ENCODE results near the gene CBX8.
A peak's percentile ranks its signal among the peaks of the same experiment; 100 is the strongest.

Gene CBX8

GRCh38 chr17:79796763-79797491 lies at the start of gene CBX8:
Gene CBX8 (minus strand): TSS chr17:79797077. CDS start chr17:79796998, 79 bp downstream.
- Mint-ChIP-seq H3K4me3 (peak within 1 kb of the TSS; percentile 80), H3K27ac (peak within 1 kb of the TSS; percentile 79), H3K4me1 (ENCODE audit: low read depth) (peaks cover 38% of the 10 kb centered on the region), H3K9me3 (no peaks in the 10 kb centered on the region), H3K27me3 (peaks cover 46% of the 10 kb centered on the region), H3K36me3 (ENCODE audit: low read depth) (peaks cover 2% of the 10 kb centered on the region)
- DNase-seq = peak; percentile 99

DNA sequence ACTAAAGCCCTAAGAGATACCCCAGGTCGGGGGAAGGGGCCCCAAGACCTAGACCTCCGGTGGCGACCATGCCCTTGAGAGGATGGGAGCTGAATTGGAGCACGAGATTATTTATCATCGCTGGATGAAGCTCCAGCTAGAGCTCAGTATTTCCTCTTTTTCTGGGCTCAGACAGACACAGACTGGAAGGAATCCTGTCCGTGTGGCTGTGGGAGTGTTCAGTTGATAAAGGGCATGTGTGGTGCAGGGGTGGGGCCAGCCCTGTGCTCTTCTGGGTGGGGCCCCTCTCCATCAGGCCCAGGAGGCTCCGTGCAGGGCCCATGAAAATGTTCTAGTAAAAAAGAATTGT lies 48.7 kb upstream of the CBX8 start:
- DNase-seq = no peak
- Mint-ChIP-seq H3K9me3 (no peaks in the 10 kb centered on the region), H3K27me3 (peaks cover 55% of the 10 kb centered on the region), H3K4me1 (ENCODE audit: low read depth) (peaks cover 26% of the 10 kb centered on the region), H3K36me3 (ENCODE audit: low read depth) (no peaks in the 10 kb centered on the region), H3K27ac (no peak overlapping the region), H3K4me3 (no peak overlapping the region)

GRCh38 chr17:79844869-79845600 lies 48.2 kb upstream of the CBX8 start:
- Mint-ChIP-seq H3K4me1 (ENCODE audit: low read depth) (peaks cover 28% of the 10 kb centered on the region), H3K27ac (no peak overlapping the region), H3K9me3 (no peaks in the 10 kb centered on the region), H3K27me3 (peaks cover 59% of the 10 kb centered on the region), H3K36me3 (ENCODE audit: low read depth) (no peaks in the 10 kb centered on the region), H3K4me3 (no peak overlapping the region)
- DNase-seq = peak; percentile 73

- Mint-ChIP-seq H3K4me1 (ENCODE audit: low read depth) (peaks cover 30% of the 10 kb centered on the region), H3K4me3 (peak overlapping the region; percentile 70), H3K27ac (no peak overlapping the region), H3K27me3 (peaks cover 61% of the 10 kb centered on the region), H3K9me3 (no peaks in the 10 kb centered on the region), H3K36me3 (ENCODE audit: low read depth) (no peaks in the 10 kb centered on the region)
- DNase-seq = no peak
Measured at GRCh38 chr17:79843816-79844800, 47.2 kb upstream of the CBX8 start.

DNA sequence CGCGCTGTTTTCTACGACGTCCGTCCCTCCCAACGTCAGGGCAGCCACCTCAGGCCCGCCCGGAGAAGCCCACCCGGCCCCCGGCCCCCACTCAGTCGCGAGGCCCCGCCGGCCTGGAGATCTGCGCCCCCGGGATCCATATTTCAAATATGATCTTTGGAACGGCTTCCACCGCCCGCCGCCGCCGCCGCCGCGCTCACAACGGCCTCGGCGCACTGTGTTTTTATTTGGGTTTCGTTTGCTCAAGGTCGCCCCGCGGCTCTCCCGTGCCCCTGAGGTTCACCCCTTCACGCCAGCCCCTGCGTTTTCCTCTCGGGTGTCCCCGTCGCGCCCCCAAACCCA lies 46.6 kb upstream of the CBX8 start:
- H3K27ac Mint-ChIP-seq = no peak overlapping the region
- H3K4me1 Mint-ChIP-seq (ENCODE audit: low read depth) = peaks cover 30% of the 10 kb centered on the region
- DNase-seq = peak; percentile 55
- H3K27me3 Mint-ChIP-seq = peaks cover 59% of the 10 kb centered on the region
- no peaks in the 10 kb centered on the region for H3K9me3 Mint-ChIP-seq
- peak overlapping the region; percentile 70 for H3K4me3 Mint-ChIP-seq
- peaks cover under 1% of the 10 kb centered on the region for H3K36me3 Mint-ChIP-seq (ENCODE audit: low read depth)

- DNase-seq = peak; percentile 56
- Mint-ChIP-seq H3K4me3 (peak overlapping the region; percentile 51), H3K4me1 (ENCODE audit: low read depth) (peaks cover 36% of the 10 kb centered on the region), H3K27me3 (peaks cover 53% of the 10 kb centered on the region), H3K27ac (peak overlapping the region; percentile 5), H3K36me3 (ENCODE audit: low read depth) (peaks cover 5% of the 10 kb centered on the region), H3K9me3 (no peaks in the 10 kb centered on the region)
Measured at GRCh38 chr17:79842656-79843473, 46.0 kb upstream of the CBX8 start.

- Mint-ChIP-seq H3K27ac (no peak overlapping the region), H3K4me3 (no peak overlapping the region), H3K9me3 (no peaks in the 10 kb centered on the region), H3K27me3 (peaks cover 51% of the 10 kb centered on the region), H3K4me1 (ENCODE audit: low read depth) (peaks cover 43% of the 10 kb centered on the region), H3K36me3 (ENCODE audit: low read depth) (peaks cover 5% of the 10 kb centered on the region)
- peak; percentile 51 for DNase-seq
Measured at GRCh38 chr17:79842136-79842655, 45.3 kb upstream of the CBX8 start.

- H3K27ac Mint-ChIP-seq = no peak overlapping the region
- no peaks in the 10 kb centered on the region for H3K9me3 Mint-ChIP-seq
- peak; percentile 51 for DNase-seq
- H3K36me3 Mint-ChIP-seq (ENCODE audit: low read depth) = peaks cover 5% of the 10 kb centered on the region
- H3K4me1 Mint-ChIP-seq (ENCODE audit: low read depth) = peaks cover 49% of the 10 kb centered on the region
- H3K27me3 Mint-ChIP-seq = peaks cover 51% of the 10 kb centered on the region
- H3K4me3 Mint-ChIP-seq = no peak overlapping the region
Measured at GRCh38 chr17:79841369-79842135, 44.7 kb upstream of the CBX8 start.

GRCh38 chr17:79840989-79841286 lies 44.1 kb upstream of the CBX8 start:
- H3K27ac Mint-ChIP-seq = no peak overlapping the region
- H3K4me1 Mint-ChIP-seq (ENCODE audit: low read depth) = peaks cover 50% of the 10 kb centered on the region
- peak; percentile 52 for DNase-seq
- no peaks in the 10 kb centered on the region for H3K9me3 Mint-ChIP-seq
- peaks cover 46% of the 10 kb centered on the region for H3K27me3 Mint-ChIP-seq
- H3K36me3 Mint-ChIP-seq (ENCODE audit: low read depth) = peaks cover 5% of the 10 kb centered on the region
- peak overlapping the region; percentile 18 for H3K4me3 Mint-ChIP-seq

DNA sequence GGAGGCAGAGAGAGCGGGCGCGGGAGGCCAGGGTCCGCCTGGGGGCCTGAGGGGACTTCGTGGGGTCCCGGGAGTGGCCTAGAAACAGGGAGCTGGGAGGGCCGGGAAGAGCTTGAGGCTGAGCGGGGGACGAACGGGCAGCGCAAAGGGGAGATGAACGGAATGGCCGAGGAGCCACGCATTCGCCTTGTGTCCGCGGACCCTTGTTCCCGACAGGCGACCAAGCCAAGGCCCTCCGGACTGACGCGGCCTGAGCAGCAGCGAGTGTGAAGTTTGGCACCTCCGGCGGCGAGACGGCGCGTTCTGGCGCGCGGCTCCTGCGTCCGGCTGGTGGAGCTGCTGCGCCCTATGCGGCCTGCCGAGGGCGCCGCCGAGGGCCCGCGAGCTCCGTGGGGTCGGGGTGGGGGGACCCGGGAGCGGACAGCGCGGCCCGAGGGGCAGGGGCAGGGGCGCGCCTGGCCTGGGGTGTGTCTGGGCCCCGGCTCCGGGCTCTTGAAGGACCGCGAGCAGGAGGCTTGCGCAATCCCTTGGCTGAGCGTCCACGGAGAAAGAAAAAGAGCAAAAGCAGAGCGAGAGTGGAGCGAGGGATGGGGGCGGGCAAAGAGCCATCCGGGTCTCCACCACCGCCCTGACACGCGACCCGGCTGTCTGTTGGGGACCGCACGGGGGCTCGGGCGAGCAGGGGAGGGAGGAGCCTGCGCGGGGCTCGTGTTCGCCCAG lies 43.6 kb upstream of the CBX8 start:
- Mint-ChIP-seq H3K27ac (no peak overlapping the region), H3K9me3 (no peaks in the 10 kb centered on the region), H3K4me3 (peak overlapping the region; percentile 29)

GRCh38 chr17:79839356-79840268 lies 42.7 kb upstream of the CBX8 start, which contains the start of gene CBX4:
Gene CBX4 (minus strand): TSS chr17:79839440. CDS start chr17:79839251, 189 bp downstream.
- peaks cover 15% of the 10 kb centered on the region for H3K36me3 Mint-ChIP-seq (ENCODE audit: low read depth)
- H3K4me3 Mint-ChIP-seq = peak within 1 kb of the TSS; percentile 88
- H3K4me1 Mint-ChIP-seq (ENCODE audit: low read depth) = peaks cover 48% of the 10 kb centered on the region
- H3K27me3 Mint-ChIP-seq = peaks cover 36% of the 10 kb centered on the region
- DNase-seq = peak; percentile 93
- H3K27ac Mint-ChIP-seq = peak within 1 kb of the TSS; percentile 86
- H3K9me3 Mint-ChIP-seq = no peaks in the 10 kb centered on the region

More for the DNA sequence above, 43.6 kb upstream of the CBX8 start:
- Mint-ChIP-seq H3K36me3 (ENCODE audit: low read depth) (peaks cover 8% of the 10 kb centered on the region), H3K27me3 (peaks cover 41% of the 10 kb centered on the region), H3K4me1 (ENCODE audit: low read depth) (peaks cover 48% of the 10 kb centered on the region)
- DNase-seq = peak; percentile 57

Data from activated T-cell treated with anti-CD3 and anti-CD28 coated beads, Interleukin-2, amount 50 U/mL, for 24 hours (primary cell).